GM21737 (cell line): Measurements from ENCODE around the gene FBXO34.
"Not testable (repeated sequence)": the region's sequence is repeated elsewhere in the genome, so short reads cannot be mapped to it uniquely, and the experiment has no call there.

Experiments
- ATAC-seq: cut with Tn5 transposase; IDR thresholded peaks from one replicate; pipeline ENCODE4 v1.9.1; 2021; ENCODE audit warnings: mild to moderate bottlenecking, moderate library complexity; ENCODE audit not compliant: unreplicated experiment

The FBXO34 gene

GRCh38 chr14:55309154-55309553 lies 37.9 kb downstream of the FBXO34 start:
- ATAC-seq: no peak

DNA sequence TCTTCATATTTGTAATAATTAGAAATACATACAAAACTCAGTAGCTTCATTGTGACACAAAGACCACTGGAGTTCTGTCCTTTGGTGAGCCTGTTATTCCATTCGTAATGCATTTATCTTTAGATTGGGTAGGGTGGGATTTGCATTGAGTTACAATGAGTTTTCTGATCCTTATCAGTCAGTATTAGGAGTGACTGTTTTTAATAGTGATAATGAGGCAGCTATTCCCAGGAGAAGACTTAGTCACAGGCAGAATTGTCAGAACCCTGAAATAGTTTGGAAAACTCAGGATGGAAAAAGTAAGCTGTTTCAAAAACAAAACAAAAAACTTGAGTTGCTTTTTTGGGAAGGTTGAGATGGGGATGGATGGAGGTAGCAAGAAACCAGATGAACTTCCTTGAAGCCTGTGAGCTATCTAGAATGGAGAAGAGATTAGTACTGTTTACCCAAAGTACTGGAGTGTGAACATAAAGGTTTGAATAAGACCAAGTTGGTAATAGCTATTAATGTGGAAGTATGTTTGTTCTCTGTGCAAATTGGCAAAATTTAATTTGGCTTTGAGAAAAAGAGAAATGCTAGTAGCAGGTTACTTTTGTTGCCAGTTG lies 38.6 kb downstream of the FBXO34 start:
- no peak for ATAC-seq

DNA sequence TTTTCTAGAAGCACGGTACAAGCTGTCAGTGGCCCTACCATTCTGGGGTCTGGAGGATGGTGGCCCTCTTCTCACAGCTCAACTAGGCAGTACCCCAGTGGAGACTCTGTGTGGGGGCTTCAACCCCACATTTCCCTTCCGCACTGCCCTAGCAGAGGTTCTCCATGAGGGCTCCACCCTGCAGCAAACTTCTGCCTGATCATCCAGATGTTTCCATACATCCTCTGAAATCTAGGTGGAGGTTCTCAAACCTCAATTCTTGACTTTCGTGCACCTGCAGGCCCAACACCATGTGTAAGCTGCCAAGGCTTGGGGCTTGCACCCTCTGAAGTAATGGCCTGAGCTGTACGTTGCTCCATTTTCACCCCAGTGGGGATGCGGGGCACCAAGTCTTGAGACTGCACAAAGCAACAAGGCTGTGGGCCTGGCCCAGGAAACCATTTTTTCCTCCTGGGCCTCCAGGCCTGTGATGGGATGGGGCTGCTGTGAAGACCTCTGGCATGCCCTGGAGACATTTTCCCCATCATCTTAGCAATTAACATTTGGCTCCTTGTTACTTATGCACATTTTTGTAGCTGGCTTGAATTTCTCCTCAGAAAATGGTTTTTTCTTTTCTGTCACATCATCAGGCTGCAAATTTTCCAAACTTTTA lies 41.3 kb downstream of the FBXO34 start:
- not testable (repeated sequence) for ATAC-seq

GRCh38 chr14:55313480-55313879 lies 42.3 kb downstream of the FBXO34 start:
- ATAC-seq: no peak

GRCh38 chr14:55314449-55314848 lies 43.2 kb downstream of the FBXO34 start:
- ATAC-seq: no peak

DNA sequence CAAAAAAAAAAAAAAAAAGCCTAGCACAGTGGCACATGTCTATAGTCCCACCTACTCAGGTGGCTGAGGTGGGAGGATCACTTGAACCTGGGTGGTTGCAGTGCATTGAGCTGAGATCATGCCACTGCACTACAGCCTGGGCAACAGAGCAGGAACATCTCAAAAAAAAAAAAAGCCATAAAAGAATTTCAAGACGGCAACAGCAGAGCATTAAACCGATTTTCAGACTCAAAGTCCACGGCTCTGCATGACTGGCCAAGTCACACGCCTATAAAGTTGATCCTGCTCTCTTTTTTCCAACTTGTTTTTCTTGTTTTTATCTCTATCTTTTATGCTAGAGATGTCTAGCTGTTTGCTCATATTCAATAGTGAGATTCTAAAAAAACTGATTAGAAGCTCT lies 45.3 kb downstream of the FBXO34 start:
- ATAC-seq: no peak

- ATAC-seq: no peak
Observed at GRCh38 chr14:55317542-55318306, 46.5 kb downstream of the FBXO34 start.

- no peak for ATAC-seq
Observed at GRCh38 chr14:55318694-55319093, 47.5 kb downstream of the FBXO34 start.

DNA sequence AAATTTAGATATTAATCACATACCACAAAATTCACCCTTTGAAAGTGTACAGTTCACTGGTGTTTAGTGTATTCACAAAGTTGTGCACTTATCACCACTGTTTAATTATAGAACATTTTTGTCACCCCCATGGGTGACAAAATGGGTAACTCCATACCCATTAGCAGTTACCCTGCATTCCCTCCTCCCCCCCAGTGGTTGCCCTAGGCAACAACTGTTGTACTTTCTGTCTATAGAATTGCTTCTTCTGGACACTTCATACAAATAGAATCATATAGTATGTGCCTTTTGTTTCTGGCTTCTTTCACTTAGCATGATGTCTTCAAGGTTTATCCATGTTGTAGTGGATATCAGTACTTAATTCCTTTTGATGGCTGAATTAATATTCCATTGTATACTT lies 52.7 kb downstream of the FBXO34 start:
- no peak for ATAC-seq

- no peak for ATAC-seq
Observed at GRCh38 chr14:55324812-55325211, 53.6 kb downstream of the FBXO34 start.

- ATAC-seq: peak; percentile 47
Observed at GRCh38 chr14:55327179-55327578, 56.0 kb downstream of the FBXO34 start.

GRCh38 chr14:55328317-55328716 lies 57.1 kb downstream of the FBXO34 start:
- ATAC-seq: no peak

- ATAC-seq: no peak
Observed at GRCh38 chr14:55329999-55330710, 58.9 kb downstream of the FBXO34 start.

DNA sequence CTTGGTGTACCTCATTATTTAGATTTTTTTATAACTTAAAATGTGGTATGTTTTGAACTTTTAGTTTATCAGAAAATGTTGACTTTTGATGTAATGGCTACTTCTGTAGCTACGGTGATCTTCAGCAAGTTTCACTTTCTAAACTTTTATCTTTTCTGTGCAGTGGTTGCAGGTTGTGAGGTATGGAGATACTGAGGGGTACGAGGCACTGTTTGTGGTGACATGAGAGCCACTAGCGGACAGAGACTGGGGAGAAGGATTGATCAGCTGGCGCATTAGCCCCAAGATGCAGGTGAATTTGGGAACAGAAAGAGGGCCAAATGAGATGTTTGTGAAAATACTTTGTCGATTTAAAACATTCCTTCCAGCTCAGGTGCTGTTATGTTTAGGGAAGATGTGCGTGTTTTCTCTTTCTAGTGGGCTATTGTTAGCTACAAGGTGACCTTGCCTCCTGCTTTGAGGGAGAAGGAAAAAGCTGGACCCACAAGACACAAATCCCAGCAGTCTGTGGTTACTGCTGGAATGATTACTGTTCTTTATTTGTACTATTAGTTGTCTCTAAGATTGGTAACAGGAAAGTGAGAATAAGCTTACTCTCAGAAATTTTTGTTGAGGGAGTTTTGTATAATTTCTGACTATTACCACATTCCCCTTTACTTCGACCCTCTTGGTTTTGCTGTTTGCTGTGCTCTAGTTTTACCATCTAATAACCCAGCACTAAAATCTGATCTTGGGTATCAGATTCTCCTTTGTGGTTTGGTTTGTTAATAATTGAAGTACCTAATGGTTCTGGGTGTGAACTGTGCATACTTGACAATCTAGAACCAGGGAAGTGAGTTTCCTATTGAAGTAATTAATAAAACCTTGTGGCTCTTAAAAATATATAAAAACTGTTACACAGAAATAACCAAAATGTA lies 61.7 kb downstream of the FBXO34 start:
- no peak for ATAC-seq

GRCh38 chr14:55333711-55334485 lies 62.7 kb downstream of the FBXO34 start:
- peak; percentile 53 for ATAC-seq

- ATAC-seq: no peak
Observed at GRCh38 chr14:55336162-55336561, 64.9 kb downstream of the FBXO34 start.

DNA sequence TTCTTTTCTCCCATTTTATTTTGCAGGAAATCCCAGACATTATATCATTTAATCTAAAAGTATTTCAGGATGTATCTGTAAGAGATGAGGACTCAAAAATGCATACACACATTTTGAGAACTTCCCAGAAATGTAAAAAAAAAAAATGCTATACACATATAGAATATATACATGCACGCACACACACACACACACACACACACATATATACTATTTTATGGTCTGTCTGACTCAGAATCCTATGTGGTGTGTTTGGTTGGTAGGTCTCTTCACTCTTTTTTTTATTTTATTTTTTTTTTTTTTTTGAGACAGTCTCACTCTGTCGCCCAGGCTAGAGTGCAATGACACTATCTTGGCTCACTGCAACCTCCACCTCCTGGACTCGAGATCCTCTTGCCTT lies 65.5 kb downstream of the FBXO34 start:
- ATAC-seq: no peak

GRCh38 chr14:55339770-55340169 lies 68.5 kb downstream of the FBXO34 start:
- no peak for ATAC-seq

GRCh38 chr14:55340482-55340881 lies 69.3 kb downstream of the FBXO34 start:
- no peak for ATAC-seq

DNA sequence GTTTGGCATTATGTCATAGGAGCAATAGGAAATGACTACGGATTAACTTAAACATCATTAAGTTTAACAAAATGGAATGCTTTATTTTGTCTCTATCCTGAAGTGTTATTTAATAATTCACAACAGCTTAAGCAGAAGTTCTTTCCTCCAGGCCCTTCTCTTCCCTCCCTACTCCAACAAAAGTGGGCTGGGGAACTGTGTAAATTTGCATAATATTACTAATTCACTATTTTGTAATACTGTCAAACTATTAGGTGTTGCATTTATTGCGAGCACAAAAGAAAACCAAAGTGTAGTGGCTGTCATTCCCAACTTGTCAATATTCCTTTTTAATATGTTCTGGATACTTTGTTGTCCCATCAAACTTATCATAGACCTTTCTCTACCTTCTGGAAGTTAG lies 70.6 kb downstream of the FBXO34 start:
- no peak for ATAC-seq
